ENCODE measurements around the gene ITCH. TPM values are rescaled to one million over a fixed set of nuclear protein-coding genes. Genes with fewer than 3 reads are reported as not detected.
"Not testable (repeated sequence)": the region's sequence is repeated elsewhere in the genome, so short reads cannot be mapped to it uniquely, and the experiment has no call there.

ITCH gene
- total RNA-seq, 2 donors from 2014 or later, result 30.5 to 34.4 TPM

DNA sequence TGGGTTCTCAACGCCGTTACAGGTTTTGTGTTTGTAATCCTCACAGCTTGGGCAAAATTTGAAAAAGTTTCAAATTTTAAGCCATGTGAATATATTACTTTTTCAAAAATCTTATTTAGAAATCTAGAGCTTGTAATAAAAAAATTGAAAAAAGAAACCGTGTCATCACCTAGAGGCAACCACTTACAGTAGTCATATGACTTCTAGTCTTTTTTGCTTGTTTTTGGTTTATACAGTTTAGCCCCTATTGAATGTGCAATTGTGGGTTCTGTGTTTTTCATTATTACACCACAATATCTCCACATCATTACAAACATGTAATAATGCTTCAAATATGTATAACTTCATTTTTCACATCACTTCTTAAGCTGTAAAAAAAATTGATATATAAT is 154.0 kb downstream of the ITCH start:
- H3K36me3 Mint-ChIP-seq (ENCODE audit: low read depth), result peaks cover 47% of the 10 kb centered on the region
- H3K27me3 Mint-ChIP-seq, result no peaks in the 10 kb centered on the region
- H3K9me3 Mint-ChIP-seq, result no peaks in the 10 kb centered on the region
- peaks cover 35% of the 10 kb centered on the region for H3K4me1 Mint-ChIP-seq
- ATAC-seq (replicated peaks), result peak; percentile 28
- H3K27ac Mint-ChIP-seq, result peak overlapping the region; percentile 97
- H3K4me3 Mint-ChIP-seq, result peak overlapping the region; percentile 99

DNA sequence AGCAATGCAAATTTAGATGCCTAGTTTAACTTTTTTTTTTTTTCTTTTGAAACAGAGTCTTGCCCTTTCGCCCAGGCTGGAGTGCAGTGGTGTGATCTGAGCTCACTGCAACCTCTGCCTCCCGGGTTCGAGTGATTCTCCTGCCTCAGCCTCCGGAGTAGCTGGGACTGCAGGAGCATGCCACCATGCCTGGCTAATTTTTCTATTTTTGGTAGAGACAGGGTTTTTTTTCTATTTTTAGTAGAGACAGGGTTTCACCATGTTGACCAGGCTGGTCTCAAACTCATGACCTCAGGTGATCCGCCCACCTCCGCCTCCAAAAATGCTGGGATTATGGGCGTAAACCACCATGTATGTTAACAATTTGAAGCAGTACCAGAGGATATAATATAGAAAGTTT is 155.8 kb downstream of the ITCH start:
- peak overlapping the region; percentile 99 for H3K4me3 Mint-ChIP-seq

GRCh38 chr20:34519841-34520240 is 156.8 kb downstream of the ITCH start:
- H3K27me3 Mint-ChIP-seq; H3K9me3 Mint-ChIP-seq; ATAC-seq (replicated peaks); H3K4me3 Mint-ChIP-seq; H3K27ac Mint-ChIP-seq: not testable (repeated sequence)
- Mint-ChIP-seq H3K36me3 (ENCODE audit: low read depth) (peaks cover 54% of the 10 kb centered on the region), H3K4me1 (peaks cover 22% of the 10 kb centered on the region)

More for the DNA sequence above, 155.8 kb downstream of the ITCH start:
- not testable (repeated sequence) for ATAC-seq (replicated peaks); H3K9me3 Mint-ChIP-seq; H3K27me3 Mint-ChIP-seq
- peak overlapping the region; percentile 36 for H3K27ac Mint-ChIP-seq
- peaks cover 30% of the 10 kb centered on the region for H3K4me1 Mint-ChIP-seq
- peaks cover 47% of the 10 kb centered on the region for H3K36me3 Mint-ChIP-seq (ENCODE audit: low read depth)

DNA sequence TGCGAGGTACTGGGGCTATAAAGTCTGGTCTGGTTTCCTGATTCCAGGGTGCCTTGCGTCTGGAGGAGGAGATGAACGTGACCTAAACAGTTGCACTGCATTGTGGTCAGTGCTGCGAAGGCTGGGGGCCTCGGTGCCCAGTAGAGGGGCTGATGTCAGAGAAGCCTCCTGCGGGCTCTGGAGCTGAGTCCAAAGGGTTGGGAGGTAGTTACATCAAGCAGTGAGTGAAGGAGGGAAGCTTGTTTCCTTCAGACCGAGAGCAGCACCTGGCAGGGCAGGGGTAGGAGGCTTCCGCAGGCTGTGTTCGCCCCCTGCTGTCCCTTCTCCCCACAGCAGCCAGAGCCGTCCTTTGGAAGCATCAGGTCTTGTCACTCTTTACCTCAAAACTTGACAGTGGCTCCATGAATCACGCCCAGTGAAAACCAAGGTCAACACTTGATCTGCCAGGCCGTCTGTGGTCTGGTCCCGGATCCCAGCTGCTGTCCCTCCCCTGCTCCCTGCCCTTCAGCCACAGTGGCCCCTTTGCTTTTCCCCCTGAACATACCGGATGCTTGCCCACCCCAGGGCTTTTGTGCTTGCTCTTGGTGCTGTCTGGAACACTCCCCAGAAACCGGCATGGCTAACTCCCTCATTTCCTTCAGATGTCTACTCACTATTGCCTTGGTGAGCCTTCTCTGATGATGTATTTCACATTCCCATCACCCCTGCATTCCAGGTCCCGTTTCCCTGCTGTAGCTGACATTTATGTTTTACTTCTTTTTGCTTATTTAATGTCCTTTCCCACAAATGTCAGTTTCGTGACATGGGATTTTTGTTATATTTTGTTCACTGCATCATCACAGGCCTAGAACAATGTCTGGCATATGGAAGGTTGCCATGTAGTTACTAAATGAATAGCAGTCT is 160.1 kb downstream of the ITCH start:
- peak; percentile 72 for ATAC-seq (replicated peaks)
- H3K9me3 Mint-ChIP-seq, result no peaks in the 10 kb centered on the region

GRCh38 chr20:34524426-34524825 is 161.4 kb downstream of the ITCH start:
- no peak overlapping the region for H3K27ac Mint-ChIP-seq

More for the DNA sequence above, 160.1 kb downstream of the ITCH start:
- Mint-ChIP-seq H3K27me3 (no peaks in the 10 kb centered on the region), H3K36me3 (ENCODE audit: low read depth) (peaks cover 67% of the 10 kb centered on the region), H3K4me3 (no peak overlapping the region), H3K27ac (no peak overlapping the region), H3K4me1 (peaks cover 13% of the 10 kb centered on the region)

DNA sequence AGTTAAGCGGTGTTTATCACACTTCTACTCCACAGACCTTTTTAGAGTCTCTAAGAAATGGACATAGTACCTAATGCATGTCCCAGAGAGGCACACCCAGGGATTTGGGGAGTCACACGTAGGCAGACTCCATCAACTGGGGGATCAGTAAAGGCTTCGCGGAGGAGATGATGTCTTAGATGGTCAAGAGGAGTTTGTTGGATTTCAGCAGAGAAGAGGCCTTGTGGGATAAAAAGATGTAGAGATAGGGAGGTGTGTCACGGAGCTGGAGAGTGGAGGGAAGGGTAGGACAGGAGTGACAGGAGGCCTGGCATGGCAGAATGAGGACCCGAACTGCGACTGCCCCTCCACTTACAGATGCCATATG is 162.3 kb downstream of the ITCH start:
- Mint-ChIP-seq H3K27me3 (no peaks in the 10 kb centered on the region), H3K9me3 (no peaks in the 10 kb centered on the region), H3K4me3 (no peak overlapping the region), H3K27ac (peak overlapping the region; percentile 75), H3K4me1 (peaks cover 9% of the 10 kb centered on the region), H3K36me3 (ENCODE audit: low read depth) (peaks cover 73% of the 10 kb centered on the region)
- no peak for ATAC-seq (replicated peaks)

More at GRCh38 chr20:34524426-34524825, 161.4 kb downstream of the ITCH start:
- no peak for ATAC-seq (replicated peaks)
- Mint-ChIP-seq H3K4me1 (peaks cover 9% of the 10 kb centered on the region), H3K9me3 (no peaks in the 10 kb centered on the region), H3K36me3 (ENCODE audit: low read depth) (peaks cover 73% of the 10 kb centered on the region), H3K27me3 (no peaks in the 10 kb centered on the region), H3K4me3 (no peak overlapping the region)

DNA sequence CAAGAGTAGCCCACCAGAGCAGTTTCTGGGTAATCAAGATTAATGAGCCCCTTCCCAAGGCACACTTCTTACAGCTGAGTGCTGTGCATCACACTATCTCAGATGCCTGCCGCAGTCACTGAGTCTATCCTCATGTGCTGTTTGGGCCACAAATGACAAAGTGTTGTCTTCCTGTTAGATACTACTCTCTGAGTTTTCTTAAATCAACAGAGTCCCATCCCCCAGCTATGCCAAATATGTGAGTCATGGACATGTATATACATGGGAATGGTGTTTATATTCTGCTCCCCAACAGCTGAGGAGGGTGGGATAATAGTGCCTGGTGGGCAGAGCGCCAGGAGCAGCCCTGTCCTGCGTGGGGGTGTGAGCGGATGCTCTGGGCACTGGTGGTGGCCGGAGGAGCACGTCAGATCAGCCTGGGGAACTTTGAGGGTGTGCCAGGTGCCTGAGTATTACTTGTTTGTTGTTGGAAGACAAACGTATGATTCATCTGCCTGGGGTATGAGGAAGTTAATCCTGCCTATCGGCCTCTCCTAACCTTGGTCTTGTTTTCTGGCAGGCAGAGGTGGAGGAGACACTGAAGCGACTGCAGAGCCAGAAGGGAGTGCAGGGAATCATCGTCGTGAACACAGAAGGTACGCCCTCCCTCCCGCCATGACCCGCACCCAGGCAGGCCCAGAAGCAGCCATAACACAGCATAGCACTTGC is 162.8 kb downstream of the ITCH start:
- H3K27me3 Mint-ChIP-seq, result no peaks in the 10 kb centered on the region
- H3K4me1 Mint-ChIP-seq, result peaks cover 9% of the 10 kb centered on the region
- no peak for ATAC-seq (replicated peaks)

DNA sequence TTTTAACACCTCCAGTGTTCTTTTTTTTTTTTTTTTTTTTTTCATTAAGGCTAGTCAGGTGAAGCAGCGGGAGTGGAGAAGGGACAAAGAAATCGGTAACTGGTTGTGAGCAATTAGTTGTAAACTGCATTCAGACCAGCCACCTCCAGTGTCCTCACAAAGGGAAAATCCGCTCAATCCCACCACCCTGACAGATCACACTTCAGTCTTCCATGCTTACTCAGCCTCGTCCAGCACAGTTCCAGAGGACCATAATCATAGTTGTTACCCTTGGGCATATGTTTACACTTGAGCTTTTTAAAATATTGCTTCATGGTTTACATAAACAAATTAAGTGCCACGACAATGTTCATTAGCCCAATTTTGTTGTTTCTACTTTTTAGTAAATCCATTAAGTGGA is 163.4 kb downstream of the ITCH start:
- H3K4me1 Mint-ChIP-seq, result peaks cover 9% of the 10 kb centered on the region
- no peak overlapping the region for H3K4me3 Mint-ChIP-seq
- no peaks in the 10 kb centered on the region for H3K27me3 Mint-ChIP-seq
- H3K36me3 Mint-ChIP-seq (ENCODE audit: low read depth), result peaks cover 77% of the 10 kb centered on the region
- H3K27ac Mint-ChIP-seq, result peak overlapping the region; percentile 75
- ATAC-seq (replicated peaks), result no peak
- no peaks in the 10 kb centered on the region for H3K9me3 Mint-ChIP-seq

More for the DNA sequence above, 162.8 kb downstream of the ITCH start:
- Mint-ChIP-seq H3K27ac (peak overlapping the region; percentile 75), H3K9me3 (no peaks in the 10 kb centered on the region), H3K36me3 (ENCODE audit: low read depth) (peaks cover 78% of the 10 kb centered on the region), H3K4me3 (no peak overlapping the region)

GRCh38 chr20:34527016-34527415 is 163.9 kb downstream of the ITCH start:
- peaks cover 8% of the 10 kb centered on the region for H3K4me1 Mint-ChIP-seq
- H3K27ac Mint-ChIP-seq, result no peak overlapping the region
- no peak for ATAC-seq (replicated peaks)
- H3K27me3 Mint-ChIP-seq, result no peaks in the 10 kb centered on the region
- H3K4me3 Mint-ChIP-seq, result no peak overlapping the region
- no peaks in the 10 kb centered on the region for H3K9me3 Mint-ChIP-seq
- H3K36me3 Mint-ChIP-seq (ENCODE audit: low read depth), result peaks cover 75% of the 10 kb centered on the region

DNA sequence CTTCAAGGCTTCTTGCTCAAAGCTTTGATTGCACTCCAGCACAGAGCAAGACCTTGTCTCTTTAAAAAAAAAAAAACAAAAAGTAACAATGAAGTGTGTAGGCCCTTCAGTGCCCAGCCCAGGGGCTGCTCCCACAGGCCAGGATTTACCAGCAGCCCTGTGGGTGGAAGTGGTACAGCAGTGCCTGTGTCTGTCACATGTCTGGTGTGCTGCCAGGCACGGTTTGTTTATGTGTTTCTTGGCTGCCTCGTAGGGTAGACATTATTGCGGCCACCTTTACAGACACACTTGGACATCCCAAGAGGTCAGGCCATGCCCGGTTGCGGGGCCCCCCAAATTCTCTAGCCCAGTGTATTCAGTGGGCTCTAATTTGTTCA is 165.8 kb downstream of the ITCH start:
- no peaks in the 10 kb centered on the region for H3K4me1 Mint-ChIP-seq

DNA sequence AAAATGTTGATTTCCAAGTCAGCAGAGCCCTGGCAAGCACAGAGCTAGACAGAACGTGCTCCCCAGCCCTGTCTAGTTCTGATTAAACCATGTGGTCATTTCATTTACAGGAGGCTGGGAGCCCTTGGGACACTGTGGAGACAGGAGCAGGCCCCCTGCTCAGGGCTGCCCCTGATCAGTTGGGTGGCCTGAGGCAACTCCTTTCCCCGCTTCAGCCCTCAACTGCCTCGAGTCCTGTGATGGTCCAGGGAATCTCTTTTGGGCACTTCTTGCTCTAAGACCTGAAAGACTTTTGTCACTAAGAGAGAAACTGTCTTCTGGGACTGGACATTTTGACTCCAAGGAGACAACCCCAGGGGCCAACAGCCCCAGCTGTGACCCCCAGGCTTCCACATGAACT is 166.7 kb downstream of the ITCH start:
- no peak for ATAC-seq (replicated peaks)
- H3K9me3 Mint-ChIP-seq, result no peaks in the 10 kb centered on the region
- H3K4me3 Mint-ChIP-seq, result no peak overlapping the region
- H3K27me3 Mint-ChIP-seq, result no peaks in the 10 kb centered on the region
- H3K4me1 Mint-ChIP-seq, result no peaks in the 10 kb centered on the region
- no peak overlapping the region for H3K27ac Mint-ChIP-seq
- peaks cover 77% of the 10 kb centered on the region for H3K36me3 Mint-ChIP-seq (ENCODE audit: low read depth)

More for the DNA sequence above, 165.8 kb downstream of the ITCH start:
- no peak overlapping the region for H3K4me3 Mint-ChIP-seq
- H3K27ac Mint-ChIP-seq, result no peak overlapping the region
- H3K36me3 Mint-ChIP-seq (ENCODE audit: low read depth), result peaks cover 75% of the 10 kb centered on the region
- H3K27me3 Mint-ChIP-seq, result no peaks in the 10 kb centered on the region
- ATAC-seq (replicated peaks), result no peak
- no peaks in the 10 kb centered on the region for H3K9me3 Mint-ChIP-seq

GRCh38 chr20:34530342-34530741 is 167.3 kb downstream of the ITCH start:
- peak overlapping the region; percentile 77 for H3K27ac Mint-ChIP-seq
- H3K4me3 Mint-ChIP-seq, result no peak overlapping the region
- ATAC-seq (replicated peaks), result no peak
- H3K27me3 Mint-ChIP-seq, result no peaks in the 10 kb centered on the region
- peaks cover 76% of the 10 kb centered on the region for H3K36me3 Mint-ChIP-seq (ENCODE audit: low read depth)
- no peaks in the 10 kb centered on the region for H3K9me3 Mint-ChIP-seq
- no peaks in the 10 kb centered on the region for H3K4me1 Mint-ChIP-seq

DNA sequence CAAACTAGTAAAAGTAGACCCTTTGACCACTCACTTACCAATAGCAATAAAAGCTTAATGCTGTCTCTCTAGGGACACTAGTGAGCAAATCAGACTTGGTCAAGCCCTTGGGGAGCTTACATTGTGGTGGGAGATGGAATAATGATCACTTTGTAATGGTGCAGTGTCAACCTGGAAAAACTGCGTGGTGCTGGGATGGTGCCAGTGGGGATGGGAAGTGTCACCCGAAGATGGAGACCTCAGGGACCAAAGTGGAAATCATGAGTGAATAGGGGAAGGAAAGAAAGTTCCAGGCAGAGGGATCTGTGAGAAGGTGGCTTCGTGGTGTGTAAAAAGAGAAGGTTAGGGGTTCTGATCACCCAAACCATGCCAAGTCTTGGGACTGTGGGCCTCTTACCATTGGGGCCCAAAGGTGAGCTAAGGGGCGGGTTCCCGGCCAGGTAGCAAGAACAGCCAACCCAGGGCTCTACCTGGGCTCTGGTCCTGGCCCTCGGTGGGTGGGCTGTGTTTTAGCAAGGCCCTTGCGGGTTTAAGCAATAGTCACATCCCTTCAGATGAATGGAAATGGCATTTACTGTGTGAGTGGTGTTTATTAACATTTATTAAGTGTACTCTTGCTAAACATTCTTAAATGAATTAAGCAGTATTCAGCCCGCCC is 168.7 kb downstream of the ITCH start:
- Mint-ChIP-seq H3K4me1 (no peaks in the 10 kb centered on the region), H3K27me3 (no peaks in the 10 kb centered on the region), H3K4me3 (no peak overlapping the region), H3K9me3 (no peaks in the 10 kb centered on the region), H3K36me3 (ENCODE audit: low read depth) (peaks cover 76% of the 10 kb centered on the region), H3K27ac (peak overlapping the region; percentile 11)
- no peak for ATAC-seq (replicated peaks)

DNA sequence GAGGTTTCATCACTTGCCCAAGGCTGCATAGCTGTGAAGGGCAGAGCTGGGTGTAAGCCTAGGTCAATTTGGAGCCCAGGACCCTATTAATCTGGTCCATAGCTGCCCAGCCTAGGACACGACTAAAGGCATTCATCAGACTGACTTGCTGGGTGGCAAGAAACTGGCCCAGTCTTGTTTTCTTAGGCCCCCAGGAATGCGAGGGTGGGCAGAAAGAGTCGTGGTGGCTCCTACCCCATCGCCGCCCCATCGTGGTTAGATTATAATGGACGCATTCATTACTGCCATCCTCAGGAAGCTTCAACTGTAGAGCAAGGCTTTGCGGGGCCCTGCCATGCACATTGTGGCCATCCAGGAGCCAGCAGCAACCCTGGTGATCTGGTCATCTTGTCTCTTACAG is 169.2 kb downstream of the ITCH start:
- Mint-ChIP-seq H3K4me1 (no peaks in the 10 kb centered on the region), H3K27me3 (no peaks in the 10 kb centered on the region), H3K27ac (no peak overlapping the region), H3K36me3 (ENCODE audit: low read depth) (peaks cover 76% of the 10 kb centered on the region), H3K9me3 (no peaks in the 10 kb centered on the region), H3K4me3 (no peak overlapping the region)
- ATAC-seq (replicated peaks), result no peak

Measured in activated T-helper 17 cell treated with anti-CD3 and anti-CD28 coated beads, Interleukin-2, amount 50 U/mL, for 72 hours (primary cell).